Trophoblast cell (in vitro differentiated cells and primary cell): ENCODE measurements around the gene IQCK.

Experiments used
- DNase-seq, 2 donors: peaks; one replicate each; pipeline ENCODE4 v3.0.0-alpha.2; 2016
- H2AFZ ChIP-seq: 2 replicates; pipeline ENCODE4 v1.6.1; 2013; ENCODE audit warnings: low read length, moderate library complexity, mild to moderate bottlenecking; ENCODE audit not compliant: insufficient read depth, poor library complexity
- H2AK5ac ChIP-seq: 2 replicates; pipeline ENCODE4 v1.6.1; 2013; ENCODE audit warnings: mild to moderate bottlenecking, low read length
- H2BK120ac ChIP-seq: 2 replicates; pipeline ENCODE4 v1.6.1; 2013; ENCODE audit warnings: low read length, mild to moderate bottlenecking, moderate library complexity; ENCODE audit not compliant: insufficient read depth, poor library complexity
- H2BK12ac ChIP-seq: 2 replicates; pipeline ENCODE4 v1.6.1; 2013; ENCODE audit warnings: mild to moderate bottlenecking, low read length, moderate library complexity
- H2BK5ac ChIP-seq: 2 replicates; pipeline ENCODE4 v1.6.1; 2013; ENCODE audit warnings: low read length, low read depth, moderate library complexity, mild to moderate bottlenecking; ENCODE audit not compliant: poor library complexity
- H3K14ac ChIP-seq: 2 replicates; pipeline ENCODE4 v1.6.1; 2013; ENCODE audit warnings: mild to moderate bottlenecking, low read length
- H3K18ac ChIP-seq: 2 replicates; pipeline ENCODE4 v1.6.1; 2013; ENCODE audit warnings: mild to moderate bottlenecking, low read length
- H3K23ac ChIP-seq: 2 replicates; pipeline ENCODE4 v1.6.1; 2013; ENCODE audit warnings: low read length
- H3K27ac ChIP-seq: 2 replicates; pipeline ENCODE4 v1.5.1; 2013; ENCODE audit warnings: low read depth, mild to moderate bottlenecking, inconsistent platforms, low read length, moderate library complexity
- H3K27me3 ChIP-seq: 2 replicates; pipeline ENCODE4 v1.6.1; 2013; ENCODE audit warnings: inconsistent platforms, mild to moderate bottlenecking, low read length, moderate library complexity; ENCODE audit not compliant: insufficient read depth
- H3K36me3 ChIP-seq, 2 experiments: 1 replicate in 1 of 2; 2 replicates in 1 of 2; pipeline ENCODE4 v1.6.1; 2013; ENCODE audit warnings: low read length in 2 of 2, mild to moderate bottlenecking in 2 of 2, moderate library complexity in 1 of 2; ENCODE audit not compliant: insufficient read depth in 2 of 2, control insufficient read depth in 1 of 2
- H3K4ac ChIP-seq: 2 replicates; pipeline ENCODE4 v1.6.1; 2013; ENCODE audit warnings: low read depth, mild to moderate bottlenecking, low read length, moderate library complexity
- H3K4me1 ChIP-seq, 2 experiments: 1 replicate in 1 of 2; 2 replicates in 1 of 2; pipeline ENCODE4 v1.6.1; 2013; ENCODE audit warnings: low read length in 2 of 2, mild to moderate bottlenecking in 2 of 2, moderate library complexity in 1 of 2; ENCODE audit not compliant: insufficient read depth in 2 of 2, control insufficient read depth in 1 of 2
- H3K4me2 ChIP-seq: 2 replicates; pipeline ENCODE4 v1.6.1; 2013; ENCODE audit warnings: inconsistent platforms, mild to moderate bottlenecking, low read length, moderate library complexity
- H3K4me3 ChIP-seq: 2 replicates; pipeline ENCODE4 v1.5.1; 2013; ENCODE audit warnings: mild to moderate bottlenecking, low read depth, low read length, inconsistent platforms
- H3K79me1 ChIP-seq: one replicate; pipeline ENCODE4 v1.6.1; 2013; ENCODE audit warnings: low read length
- H3K79me2 ChIP-seq: 2 replicates; pipeline ENCODE4 v1.6.1; 2013; ENCODE audit warnings: low read length, mild to moderate bottlenecking; ENCODE audit not compliant: control insufficient read depth, insufficient read depth, poor library complexity
- H3K9ac ChIP-seq: 2 replicates; pipeline ENCODE4 v1.6.1; 2013; ENCODE audit warnings: mild to moderate bottlenecking, low read length
- H3K9me3 ChIP-seq: 2 replicates; pipeline ENCODE4 v1.6.1; 2013; ENCODE audit warnings: low read depth, mild to moderate bottlenecking, control low read depth, inconsistent platforms, low read length; ENCODE audit not compliant: insufficient read depth
- H4K12ac ChIP-seq: 2 replicates; pipeline ENCODE4 v1.6.1; 2013; ENCODE audit warnings: low read depth, mild to moderate bottlenecking, low read length, moderate library complexity
- H4K8ac ChIP-seq: 2 replicates; pipeline ENCODE4 v1.6.1; 2013; ENCODE audit warnings: low read depth, mild to moderate bottlenecking, low read length, moderate library complexity
- H4K91ac ChIP-seq: one replicate; pipeline ENCODE4 v1.6.1; 2013; ENCODE audit warnings: low read depth, mild to moderate bottlenecking, low read length, moderate library complexity
- WGBS: extraction: QIAGEN DNeasy Blood & Tissue Kit; methylation state at CpG from one replicate; pipeline ENCODE4 v1.1.7; 2013; ENCODE audit warnings: missing lambda C conversion rate; ENCODE audit not compliant: insufficient read length, insufficient coverage; ENCODE audit errors: extremely low coverage; 5-methylcytosine and 5-hydroxymethylcytosine counted together

IQCK gene

GRCh38 chr16:19733551-19733950 is 15.5 kb downstream of the IQCK start:
- H2AK5ac ChIP-seq: no peak overlapping the region
- H2BK12ac ChIP-seq: no peak overlapping the region
- H4K8ac ChIP-seq: no peak overlapping the region
- H2AFZ ChIP-seq: no peak overlapping the region
- no peak overlapping the region for H3K9ac ChIP-seq
- H3K9me3 ChIP-seq: no peaks in the 10 kb centered on the region
- H3K27me3 ChIP-seq: no peaks in the 10 kb centered on the region
- peaks cover 0 to 2% of the 10 kb centered on the region in 2 experiments for H3K4me1 ChIP-seq
- H3K18ac ChIP-seq: no peak overlapping the region
- H3K27ac ChIP-seq: no peak overlapping the region
- H2BK120ac ChIP-seq: no peak overlapping the region
- H3K14ac ChIP-seq: no peak overlapping the region
- DNase-seq: no peak
- no peaks in the 10 kb centered on the region for H3K79me1 ChIP-seq
- H3K36me3 ChIP-seq: peaks cover 4 to 8% of the 10 kb centered on the region in 2 experiments
- no peak overlapping the region for H3K4me2 ChIP-seq
- no peak overlapping the region for H3K4me3 ChIP-seq
- no peak overlapping the region for H4K91ac ChIP-seq
- no peak overlapping the region for H4K12ac ChIP-seq
- no peak overlapping the region for H3K23ac ChIP-seq
- no peaks in the 10 kb centered on the region for H3K79me2 ChIP-seq
- H3K4ac ChIP-seq: no peak overlapping the region
- H2BK5ac ChIP-seq: no peak overlapping the region
- WGBS: no CpG with 5 or more reads among the region's 6 CpGs

DNA sequence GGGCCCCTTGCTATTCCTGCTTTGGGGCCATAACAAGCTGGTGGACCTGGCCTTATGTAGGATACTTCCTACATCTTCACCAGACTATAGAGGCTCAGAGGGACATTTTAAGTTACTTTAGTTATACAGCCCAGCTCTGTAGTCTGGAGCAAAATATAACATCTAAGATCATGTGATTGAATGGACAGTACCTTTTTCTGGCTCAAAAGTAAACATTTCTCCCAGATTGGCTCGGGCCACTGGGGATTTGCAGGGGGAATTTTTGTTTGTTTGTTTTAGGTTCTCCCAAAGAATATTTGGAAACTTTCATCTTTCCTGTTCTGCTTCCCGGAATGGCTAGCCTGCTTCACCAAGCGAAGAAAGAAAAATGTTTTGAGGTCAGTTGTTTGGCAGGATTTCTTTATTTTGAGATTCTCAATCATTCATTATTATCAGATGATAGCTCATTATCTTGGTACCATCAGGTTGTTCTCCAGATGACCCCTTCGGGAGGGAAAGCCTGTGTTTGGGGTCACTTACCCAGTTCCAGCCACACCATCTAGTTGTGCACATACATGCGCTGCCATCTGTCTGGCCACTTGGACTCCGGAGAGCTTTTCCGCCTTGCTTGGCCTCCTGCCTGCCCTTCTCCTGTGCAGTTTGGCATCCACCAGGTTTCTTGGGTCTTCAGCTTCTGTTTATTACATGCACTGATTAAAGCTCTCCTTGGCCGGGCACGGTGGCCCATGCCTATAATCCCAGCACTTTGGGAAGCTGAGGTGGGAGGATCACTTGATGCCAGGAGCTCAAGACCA is 17.2 kb downstream of the IQCK start:
- no CpG with 5 or more reads among the region's 9 CpGs for WGBS

GRCh38 chr16:19737306-19738038 is 19.4 kb downstream of the IQCK start:
- no peaks in the 10 kb centered on the region for H3K79me1 ChIP-seq
- no peaks in the 10 kb centered on the region for H3K27me3 ChIP-seq
- no peak overlapping the region for H3K27ac ChIP-seq
- H3K18ac ChIP-seq: no peak overlapping the region
- no peak overlapping the region for H4K12ac ChIP-seq
- H2AFZ ChIP-seq: no peak overlapping the region
- no peak overlapping the region for H4K8ac ChIP-seq
- H3K23ac ChIP-seq: no peak overlapping the region
- no peak for DNase-seq
- no peak overlapping the region for H2AK5ac ChIP-seq
- H3K4ac ChIP-seq: no peak overlapping the region
- WGBS: no CpG with 5 or more reads among the region's 12 CpGs
- no peak overlapping the region for H3K14ac ChIP-seq
- H3K9ac ChIP-seq: no peak overlapping the region
- no peak overlapping the region for H3K4me3 ChIP-seq
- H3K4me2 ChIP-seq: no peak overlapping the region
- H3K9me3 ChIP-seq: no peaks in the 10 kb centered on the region
- H4K91ac ChIP-seq: no peak overlapping the region
- H2BK5ac ChIP-seq: no peak overlapping the region
- no peak overlapping the region for H2BK12ac ChIP-seq
- H2BK120ac ChIP-seq: no peak overlapping the region
- H3K4me1 ChIP-seq: peaks cover 0 to 1% of the 10 kb centered on the region in 2 experiments
- no peaks in the 10 kb centered on the region for H3K79me2 ChIP-seq
- peaks cover 4 to 8% of the 10 kb centered on the region in 2 experiments for H3K36me3 ChIP-seq

More for the DNA sequence above, 17.2 kb downstream of the IQCK start:
- no peak for DNase-seq
- Histone ChIP-seq H3K18ac (no peak overlapping the region), H4K12ac (no peak overlapping the region), H4K8ac (no peak overlapping the region), H3K4ac (no peak overlapping the region), H3K27ac (no peak overlapping the region), H3K79me1 (no peaks in the 10 kb centered on the region), H3K4me1 (peaks cover 0 to 2% of the 10 kb centered on the region in 2 experiments), H3K4me2 (no peak overlapping the region), H3K23ac (no peak overlapping the region), H3K27me3 (no peaks in the 10 kb centered on the region), H4K91ac (no peak overlapping the region), H3K36me3 (peaks cover 4 to 8% of the 10 kb centered on the region in 2 experiments), H3K4me3 (no peak overlapping the region), H3K9ac (no peak overlapping the region), H2AK5ac (no peak overlapping the region), H2BK12ac (no peak overlapping the region), H2BK5ac (no peak overlapping the region), H3K14ac (no peak overlapping the region), H3K9me3 (no peaks in the 10 kb centered on the region), H2AFZ (no peak overlapping the region), H2BK120ac (no peak overlapping the region), H3K79me2 (no peaks in the 10 kb centered on the region)

GRCh38 chr16:19741354-19741753 is 23.3 kb downstream of the IQCK start:
- no peaks in the 10 kb centered on the region for H3K9me3 ChIP-seq
- no CpG with 5 or more reads among the region's 1 CpG for WGBS
- DNase-seq: no peak

More at GRCh38 chr16:19741354-19741753, 23.3 kb downstream of the IQCK start:
- H4K91ac ChIP-seq: no peak overlapping the region
- no peak overlapping the region for H2AK5ac ChIP-seq
- no peak overlapping the region for H3K14ac ChIP-seq
- no peak overlapping the region for H2BK120ac ChIP-seq
- H3K27ac ChIP-seq: no peak overlapping the region
- no peak overlapping the region for H2AFZ ChIP-seq
- no peak overlapping the region for H3K23ac ChIP-seq
- H3K27me3 ChIP-seq: no peaks in the 10 kb centered on the region
- no peak overlapping the region for H2BK5ac ChIP-seq
- no peak overlapping the region for H3K18ac ChIP-seq
- peaks cover 0 to 1% of the 10 kb centered on the region in 2 experiments for H3K4me1 ChIP-seq
- H3K9ac ChIP-seq: no peak overlapping the region
- H3K36me3 ChIP-seq: peaks cover 0 to under 1% of the 10 kb centered on the region in 2 experiments
- H3K4me3 ChIP-seq: no peak overlapping the region
- H4K12ac ChIP-seq: no peak overlapping the region
- H3K4ac ChIP-seq: no peak overlapping the region
- H3K79me2 ChIP-seq: no peaks in the 10 kb centered on the region
- no peak overlapping the region for H4K8ac ChIP-seq
- no peak overlapping the region for H2BK12ac ChIP-seq
- H3K4me2 ChIP-seq: no peak overlapping the region
- no peaks in the 10 kb centered on the region for H3K79me1 ChIP-seq
